ENCODE data around the gene NAGPA.

The NAGPA gene

GRCh38 chr16:5001571-5001970 lies 32.2 kb downstream of the NAGPA start:
- DNase-seq, result no peak

- DNase-seq, result no peak
These were observed 33.1 kb downstream of the NAGPA start for GRCh38 chr16:5000573-5001001.

GRCh38 chr16:4994719-4995434 lies 38.9 kb downstream of the NAGPA start:
- no peak for DNase-seq

- no peak for DNase-seq
These were observed 42.0 kb downstream of the NAGPA start for GRCh38 chr16:4991754-4992153.

- DNase-seq, result no peak
These were observed 43.3 kb downstream of the NAGPA start for GRCh38 chr16:4990415-4990814.

GRCh38 chr16:4989391-4990006 lies 44.2 kb downstream of the NAGPA start:
- no peak for DNase-seq

GRCh38 chr16:4988647-4989046 lies 45.1 kb downstream of the NAGPA start:
- DNase-seq, result no peak

GRCh38 chr16:4987580-4988374 lies 46.0 kb downstream of the NAGPA start:
- DNase-seq, result peak; percentile 51

GRCh38 chr16:4987250-4987579 lies 46.5 kb downstream of the NAGPA start:
- DNase-seq, result peak; percentile 35

GRCh38 chr16:4984174-4984990 lies 49.4 kb downstream of the NAGPA start:
- DNase-seq, result no peak

GRCh38 chr16:4982056-4982867 lies 51.5 kb downstream of the NAGPA start:
- no peak for DNase-seq

- no peak for DNase-seq
These were observed 52.3 kb downstream of the NAGPA start for GRCh38 chr16:4981473-4981872.

GRCh38 chr16:4980691-4981090 lies 53.0 kb downstream of the NAGPA start:
- DNase-seq, result no peak

GRCh38 chr16:4979736-4980660 lies 53.7 kb downstream of the NAGPA start:
- no peak for DNase-seq

- no peak for DNase-seq
These were observed 54.6 kb downstream of the NAGPA start for GRCh38 chr16:4979164-4979563.

- no peak for DNase-seq
These were observed 57.1 kb downstream of the NAGPA start for GRCh38 chr16:4976611-4977145.

GRCh38 chr16:4976079-4976478 lies 57.7 kb downstream of the NAGPA start:
- no peak for DNase-seq

Data from DMS53 (cell line).